ENCODE measurements around the gene ST6GALNAC2. TPM values are rescaled to one million over a fixed set of nuclear protein-coding genes. Genes with fewer than 3 reads are reported as not detected.

Gene ST6GALNAC2
- total and polyA plus RNA-seq, 2 experiments from 2014 or later: 0.65 to 0.96 TPM

- Histone ChIP-seq H3K4me1 (ENCODE audit: insufficient read depth) (no peaks in the 10 kb centered on the region), H2AFZ (no peak overlapping the region)
These were observed 1.3 kb upstream of the ST6GALNAC2 start for GRCh38 chr17:76586741-76587487.

GRCh38 chr17:76585033-76585648, 519 bp downstream of the ST6GALNAC2 start:
- in situ Hi-C loops (cut with MboI): loop anchor here (25.0 kb wide), 1 partner anchor 98 kb away; no protein-coding TSS in a partner anchor
- peak overlapping the region; percentile 39 for H3K9ac ChIP-seq

More at GRCh38 chr17:76586741-76587487, 1.3 kb upstream of the ST6GALNAC2 start:
- in situ Hi-C loops (cut with MboI): loop anchor here (25.0 kb wide), 1 partner anchor 100 kb away; no protein-coding TSS in a partner anchor
- H3K9ac ChIP-seq: no peak overlapping the region
- H3K4me2 ChIP-seq (ENCODE audit: unreplicated experiment): no peak overlapping the region
- peaks cover 17% of the 10 kb centered on the region for H3K27me3 ChIP-seq (replicated peaks; ENCODE audit: insufficient read depth)
- no peak for DNase-seq
- TF ChIP-seq EZH2phosphoT487 (IDR thresholded peaks at IDR 0.05; ENCODE audit: insufficient read depth, low read depth): no peak
- H3K9me2 ChIP-seq (ENCODE audit: insufficient read depth): no peaks in the 10 kb centered on the region
- H3F3A ChIP-seq (ENCODE audit: insufficient read depth): peaks cover 4% of the 10 kb centered on the region; the same call in 1 of the 2 replicates
- no peak overlapping the region for H3K27ac ChIP-seq
- H4K20me1 ChIP-seq (ENCODE audit: insufficient read depth): no peaks in the 10 kb centered on the region
- H3K9me3 ChIP-seq (ENCODE audit: low read depth): no peaks in the 10 kb centered on the region
- H3K4me3 ChIP-seq: no peak overlapping the region
- H3K36me3 ChIP-seq (ENCODE audit: low read depth): no peaks in the 10 kb centered on the region
- WGBS, 2 experiments (ENCODE audit: low coverage in 1 of 2, low lambda C conversion rate in 2 of 2, missing lambda C conversion rate in 2 of 2): 33 to 37% methylated on average over 17 of the region's 17 CpGs
- H3K79me2 ChIP-seq (ENCODE audit: insufficient read depth): no peaks in the 10 kb centered on the region

GRCh38 chr17:76584427-76585032, 1.1 kb downstream of the ST6GALNAC2 start:
- 46 to 54% methylated on average over 17 of the region's 17 CpGs for WGBS, 2 experiments (ENCODE audit: low coverage in 1 of 2, low lambda C conversion rate in 2 of 2, missing lambda C conversion rate in 2 of 2)
- no peaks in the 10 kb centered on the region for H3K79me2 ChIP-seq (ENCODE audit: insufficient read depth)
- no peaks in the 10 kb centered on the region for H3K9me2 ChIP-seq (ENCODE audit: insufficient read depth)
- no peaks in the 10 kb centered on the region for H3K9me3 ChIP-seq (ENCODE audit: low read depth)
- H3F3A ChIP-seq (ENCODE audit: insufficient read depth): peaks cover 4% of the 10 kb centered on the region; the same call in 1 of the 2 replicates
- no peaks in the 10 kb centered on the region for H4K20me1 ChIP-seq (ENCODE audit: insufficient read depth)
- peaks cover 17% of the 10 kb centered on the region for H3K27me3 ChIP-seq (replicated peaks; ENCODE audit: insufficient read depth)
- no peak overlapping the region for H3K27ac ChIP-seq
- H3K9ac ChIP-seq: no peak overlapping the region
- H3K4me1 ChIP-seq (ENCODE audit: insufficient read depth): no peaks in the 10 kb centered on the region
- H3K4me3 ChIP-seq: peak overlapping the region; percentile 66
- H2AFZ ChIP-seq: peak overlapping the region; percentile 87
- peak overlapping the region; percentile 84 for H3K4me2 ChIP-seq (ENCODE audit: unreplicated experiment)
- no peak for DNase-seq
- TF ChIP-seq EZH2 (IDR thresholded peaks at IDR 0.05; ENCODE audit: insufficient read depth, poor library complexity, severe bottlenecking): no peak
- 0 out of 2 replicates have a peak, but pooled peaks have one; percentile 22 for TF ChIP-seq EZH2phosphoT487 (IDR thresholded peaks at IDR 0.05; ENCODE audit: insufficient read depth, low read depth)
- no peaks in the 10 kb centered on the region for H3K36me3 ChIP-seq (ENCODE audit: low read depth)
- in situ Hi-C loops (cut with MboI): loop anchor here (25.0 kb wide), 1 partner anchor 97 kb away; no protein-coding TSS in a partner anchor

More at GRCh38 chr17:76585033-76585648, 519 bp downstream of the ST6GALNAC2 start:
- no peak for TF ChIP-seq EZH2 (IDR thresholded peaks at IDR 0.05; ENCODE audit: insufficient read depth, poor library complexity, severe bottlenecking)
- TF ChIP-seq EZH2phosphoT487 (IDR thresholded peaks at IDR 0.05; ENCODE audit: insufficient read depth, low read depth): no peak
- no peaks in the 10 kb centered on the region for H3K9me2 ChIP-seq (ENCODE audit: insufficient read depth)
- peak overlapping the region; percentile 66 for H3K4me3 ChIP-seq
- no peaks in the 10 kb centered on the region for H3K36me3 ChIP-seq (ENCODE audit: low read depth)
- no peaks in the 10 kb centered on the region for H4K20me1 ChIP-seq (ENCODE audit: insufficient read depth)
- no peak overlapping the region for H3K27ac ChIP-seq
- H3K4me2 ChIP-seq (ENCODE audit: unreplicated experiment): peak overlapping the region; percentile 84
- DNase-seq: peak; percentile 51
- peak overlapping the region; percentile 87 for H2AFZ ChIP-seq
- H3F3A ChIP-seq (ENCODE audit: insufficient read depth): peaks cover 4% of the 10 kb centered on the region; the same call in 1 of the 2 replicates
- H3K79me2 ChIP-seq (ENCODE audit: insufficient read depth): no peaks in the 10 kb centered on the region
- WGBS, 2 experiments (ENCODE audit: low coverage in 1 of 2, low lambda C conversion rate in 2 of 2, missing lambda C conversion rate in 2 of 2): 2 to 5% methylated on average over 18 to 57 of the region's 62 CpGs
- H3K4me1 ChIP-seq (ENCODE audit: insufficient read depth): no peaks in the 10 kb centered on the region
- peaks cover 17% of the 10 kb centered on the region for H3K27me3 ChIP-seq (replicated peaks; ENCODE audit: insufficient read depth)
- no peaks in the 10 kb centered on the region for H3K9me3 ChIP-seq (ENCODE audit: low read depth)

- H3K9ac ChIP-seq: no peak overlapping the region
These were observed 3.0 kb downstream of the ST6GALNAC2 start for GRCh38 chr17:76582660-76583059.

More at GRCh38 chr17:76582660-76583059, 3.0 kb downstream of the ST6GALNAC2 start:
- Histone ChIP-seq H3K4me1 (ENCODE audit: insufficient read depth) (no peaks in the 10 kb centered on the region), H4K20me1 (ENCODE audit: insufficient read depth) (no peaks in the 10 kb centered on the region), H2AFZ (no peak overlapping the region), H3K27ac (no peak overlapping the region), H3F3A (ENCODE audit: insufficient read depth) (peaks cover 4% of the 10 kb centered on the region; the same call in 1 of the 2 replicates), H3K4me3 (no peak overlapping the region), H3K36me3 (ENCODE audit: low read depth) (no peaks in the 10 kb centered on the region), H3K9me2 (ENCODE audit: insufficient read depth) (no peaks in the 10 kb centered on the region), H3K79me2 (ENCODE audit: insufficient read depth) (no peaks in the 10 kb centered on the region), H3K9me3 (ENCODE audit: low read depth) (no peaks in the 10 kb centered on the region), H3K27me3 (replicated peaks; ENCODE audit: insufficient read depth) (peaks cover 17% of the 10 kb centered on the region), H3K4me2 (ENCODE audit: unreplicated experiment) (no peak overlapping the region)
- in situ Hi-C loops (cut with MboI): loop anchor here (25.0 kb wide), 1 partner anchor 95 kb away; no protein-coding TSS in a partner anchor
- TF ChIP-seq EZH2phosphoT487 (IDR thresholded peaks at IDR 0.05; ENCODE audit: insufficient read depth, low read depth) (no peak), EZH2 (IDR thresholded peaks at IDR 0.05; ENCODE audit: insufficient read depth, poor library complexity, severe bottlenecking) (no peak)
- DNase-seq: no peak
- WGBS, 2 experiments (ENCODE audit: low coverage in 1 of 2, low lambda C conversion rate in 2 of 2, missing lambda C conversion rate in 2 of 2): 56 to 58% methylated on average over 3 of the region's 3 CpGs
